Ureter (tissue), 1 donor: Measurements from ENCODE around the gene FNDC3B. TPM values are rescaled to one million over a fixed set of nuclear protein-coding genes. Genes with fewer than 3 reads are reported as not detected.

Experiments
- DNase-seq: peaks from one replicate; pipeline ENCODE4 v3.0.0-alpha.2; 2020; ENCODE audit warnings: low spot score
- total RNA-seq: library from RNA; stranded (reverse); gene quantifications from one replicate; pipeline ENCODE4 v1.2.4, GENCODE V29; 2023
- donor health status: DM: yes; HTN: yes; CAD: no.

Gene FNDC3B
- total RNA-seq, 1 donor from 2014 or later = 191 TPM

DNA sequence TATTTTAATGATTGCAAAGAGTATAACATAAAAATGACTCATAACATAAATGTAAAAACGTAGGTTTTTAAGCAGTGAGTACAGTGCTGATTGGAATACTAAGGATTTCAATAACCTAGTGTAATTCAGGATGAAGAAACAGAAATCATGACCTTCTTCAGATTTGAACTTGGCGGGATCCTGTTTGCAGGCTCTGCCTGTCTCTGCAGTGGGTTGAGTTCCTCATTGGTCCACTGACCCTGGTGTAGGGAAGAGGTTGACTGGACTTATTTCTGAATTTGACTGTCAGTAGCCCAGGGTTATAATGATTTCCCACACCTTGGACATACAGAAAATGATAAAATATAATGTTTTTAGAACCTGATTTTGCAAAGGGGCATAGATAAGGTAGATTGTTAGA, 171.7 kb downstream of the FNDC3B start:
- DNase-seq = no peak

DNA sequence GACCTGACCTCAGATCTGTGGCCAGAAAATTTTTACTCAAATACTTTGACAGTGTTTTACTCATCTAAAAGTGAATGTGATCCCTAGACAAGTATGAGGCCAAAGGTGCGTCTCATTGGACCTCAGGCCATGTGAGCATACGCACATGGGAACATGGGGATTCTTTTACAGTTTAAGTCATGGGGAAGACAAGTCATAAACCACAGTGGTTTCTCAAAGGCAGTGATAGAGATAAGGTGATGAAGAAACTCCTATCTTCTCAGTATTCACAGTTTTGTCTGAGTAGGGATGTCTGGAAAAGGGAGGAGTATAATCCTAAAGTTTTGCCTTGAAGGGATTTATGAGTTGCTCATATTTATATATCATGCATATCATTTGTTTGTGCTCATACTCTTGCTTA, 173.8 kb downstream of the FNDC3B start:
- DNase-seq = no peak

DNA sequence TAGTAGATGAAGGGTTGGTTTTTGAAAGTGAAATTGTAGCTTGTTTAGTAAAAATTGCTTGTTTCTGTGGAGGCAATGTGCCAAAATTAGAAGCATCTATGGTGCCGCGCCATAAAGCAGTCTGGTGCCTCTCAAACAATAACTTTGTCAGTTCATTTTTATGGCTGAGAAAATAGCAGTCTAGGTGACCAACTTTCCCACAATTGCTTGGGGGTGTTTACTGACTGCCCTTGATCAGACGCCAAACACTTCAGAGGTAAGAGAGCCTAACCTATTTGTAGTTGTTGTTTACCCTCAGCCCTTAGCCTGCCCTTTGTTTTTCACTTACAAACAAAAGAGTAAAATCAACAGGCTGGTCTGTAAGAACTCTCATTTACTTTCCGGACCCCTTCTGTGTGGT, 174.5 kb downstream of the FNDC3B start:
- no peak for DNase-seq

DNA sequence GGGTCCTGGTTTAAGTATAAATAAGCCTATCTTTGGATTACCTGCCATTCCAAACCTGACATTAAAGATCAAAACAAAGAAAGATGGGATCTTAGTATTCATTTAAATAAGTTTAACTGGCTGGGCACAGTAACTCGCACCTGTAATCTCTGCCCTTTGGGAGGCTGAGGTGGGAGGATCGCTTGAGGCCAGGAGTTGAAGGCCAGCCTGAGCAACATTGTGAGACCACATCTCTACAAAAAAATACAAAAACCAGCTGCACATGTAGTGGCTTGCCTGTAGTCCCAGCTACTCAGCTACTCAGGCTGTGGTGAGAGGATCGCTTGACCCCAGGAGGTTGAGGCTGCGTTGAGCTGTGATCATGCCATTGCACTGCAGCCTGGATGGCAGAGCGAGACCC, 176.9 kb downstream of the FNDC3B start:
- no peak for DNase-seq

DNA sequence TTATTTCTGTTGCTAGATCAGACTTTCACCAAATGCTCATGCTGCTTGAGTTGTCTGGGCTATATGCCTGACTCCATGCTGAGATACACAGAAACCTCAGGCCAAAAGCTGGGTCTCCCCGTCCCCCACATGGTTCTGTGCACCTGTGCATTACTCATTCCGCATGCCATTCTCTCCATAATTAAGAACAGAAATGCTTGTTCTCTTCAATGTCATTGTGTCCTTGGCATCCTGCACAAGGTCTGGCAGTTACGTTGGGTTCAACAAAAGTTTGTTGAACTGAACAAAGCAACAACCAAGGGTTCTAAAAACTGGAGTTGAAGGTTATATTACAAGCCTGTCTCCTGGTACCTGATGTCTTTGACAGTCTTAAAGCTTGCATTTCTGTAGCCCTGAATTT, 177.5 kb downstream of the FNDC3B start:
- no peak for DNase-seq

DNA sequence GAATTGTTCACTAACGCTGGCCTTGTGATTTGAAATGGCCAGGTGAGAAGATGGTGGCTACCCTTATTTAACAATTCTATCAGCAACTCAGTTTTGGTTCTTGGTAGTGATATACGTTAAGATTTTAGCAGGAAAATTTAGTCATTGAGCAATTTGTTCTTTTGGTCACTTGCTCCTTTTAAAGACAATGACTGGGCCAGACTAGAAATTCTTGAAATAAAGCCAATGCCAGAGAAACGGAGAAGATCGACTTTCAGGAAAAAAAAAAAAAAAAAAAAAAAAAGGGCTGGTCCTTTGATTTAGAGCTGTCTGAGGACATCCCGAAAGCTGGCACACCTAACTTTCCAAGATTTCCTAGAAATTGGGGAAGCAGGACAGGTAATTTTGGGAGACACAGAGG, 178.5 kb downstream of the FNDC3B start:
- no peak for DNase-seq

DNA sequence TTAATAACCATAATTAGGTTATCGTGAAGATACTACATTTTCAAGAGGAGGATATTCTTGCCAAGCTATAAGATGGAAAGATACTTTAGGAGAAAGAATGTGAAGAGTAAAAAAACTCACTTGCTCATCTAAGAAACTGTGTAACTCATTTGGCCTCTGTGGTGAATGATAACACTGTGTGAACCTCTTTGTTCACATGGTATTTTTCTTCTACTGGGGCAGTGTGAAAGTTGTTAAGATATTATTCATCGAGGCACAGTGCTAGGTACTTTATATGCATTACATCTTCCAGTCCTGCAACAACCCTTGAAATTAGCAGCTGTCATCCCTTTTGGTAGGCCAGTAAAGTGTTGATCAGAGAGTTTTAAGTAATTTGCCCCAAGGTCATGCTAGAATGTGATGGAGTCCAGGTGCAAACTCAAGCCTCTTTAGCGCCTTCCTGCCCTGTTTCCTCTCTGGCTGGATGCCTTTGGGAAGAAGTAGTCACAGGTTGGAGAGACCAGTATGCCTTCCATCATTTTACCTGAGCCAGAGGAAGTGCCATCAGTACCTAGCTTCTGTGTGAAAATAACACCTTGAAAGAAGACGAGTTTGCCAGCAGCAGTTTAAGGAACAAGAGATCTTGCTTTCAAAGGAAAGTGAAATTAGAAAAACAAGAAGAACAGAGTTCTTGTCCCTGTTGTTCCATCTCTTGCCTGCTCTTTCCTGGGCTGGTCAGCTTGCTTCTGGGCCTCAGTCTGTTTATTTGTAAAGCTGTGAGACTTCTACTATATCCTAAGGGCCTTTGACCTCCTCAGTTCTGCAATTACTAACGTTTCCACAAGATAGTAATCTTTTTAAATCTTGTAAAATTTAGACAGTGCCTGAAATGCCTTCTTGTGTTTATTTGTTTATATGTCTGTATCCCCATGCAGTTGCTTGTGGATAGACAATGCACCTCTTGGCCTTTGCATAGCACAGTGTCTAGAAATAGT, 179.3 kb downstream of the FNDC3B start:
- DNase-seq = no peak

DNA sequence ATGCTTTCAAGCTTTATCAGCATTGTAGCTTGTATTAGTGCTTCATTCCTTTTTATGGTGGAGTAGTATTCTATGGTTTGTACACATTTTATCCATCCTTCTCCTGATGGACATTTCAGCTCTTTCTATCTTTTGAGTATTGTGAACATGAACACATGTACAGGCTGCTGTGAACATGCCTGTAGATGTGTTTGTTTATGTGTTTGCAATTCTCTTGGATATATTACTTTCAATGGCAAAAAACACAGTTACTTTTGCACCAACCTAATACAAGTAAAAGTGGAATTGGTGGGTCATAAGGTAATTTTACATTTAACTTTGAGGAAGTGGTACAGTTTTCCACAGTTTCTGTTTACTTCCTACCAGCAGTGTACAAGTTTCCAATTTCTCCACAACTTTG, 180.4 kb downstream of the FNDC3B start:
- no peak for DNase-seq

DNA sequence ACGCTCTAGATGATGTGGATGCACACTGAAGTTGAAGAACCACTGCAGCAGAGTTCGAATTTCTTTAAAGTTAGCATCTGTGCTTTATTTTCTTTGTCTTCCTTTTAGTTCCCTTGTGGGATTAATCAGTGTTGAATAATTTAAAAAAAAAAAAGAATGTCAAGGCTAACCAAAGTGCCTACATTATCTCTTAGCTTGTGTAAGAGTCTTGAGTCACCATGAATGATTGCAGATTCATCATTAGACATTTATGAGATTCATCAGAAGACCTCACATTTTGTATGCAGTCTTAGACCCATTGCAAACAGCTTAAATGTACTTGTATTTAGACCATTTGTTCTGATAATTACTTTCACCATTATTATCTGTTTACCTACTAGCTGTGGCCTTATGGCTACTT, 182.2 kb downstream of the FNDC3B start:
- DNase-seq = no peak

DNA sequence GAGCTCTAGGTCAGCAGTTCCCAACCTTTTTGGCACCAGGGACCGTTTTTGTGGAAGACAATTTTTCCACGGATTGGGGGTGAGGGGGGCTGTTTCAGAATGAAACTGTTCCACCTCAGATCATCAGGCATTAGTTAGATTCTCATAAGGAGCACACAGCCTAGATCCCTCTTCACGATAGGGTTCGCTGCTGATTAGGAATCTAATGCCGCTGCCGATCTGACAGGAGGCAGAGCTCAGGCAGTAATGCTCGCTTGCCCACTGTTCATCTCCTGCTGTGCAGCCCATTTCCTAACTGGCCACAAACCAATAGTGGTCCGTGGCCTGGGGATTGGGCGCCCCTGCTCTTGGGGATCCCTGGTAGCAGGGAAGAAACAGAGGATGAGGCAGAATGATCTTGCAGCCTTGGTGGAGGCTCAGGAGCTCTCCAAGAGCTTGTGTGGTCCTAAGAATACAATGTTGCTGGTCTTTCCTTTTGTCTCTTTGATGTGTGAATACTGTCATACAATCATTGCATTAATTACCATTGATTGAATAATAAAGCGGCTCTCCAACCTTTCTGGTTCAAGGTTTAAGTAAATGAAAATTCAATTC, 183.2 kb downstream of the FNDC3B start:
- no peak for DNase-seq

DNA sequence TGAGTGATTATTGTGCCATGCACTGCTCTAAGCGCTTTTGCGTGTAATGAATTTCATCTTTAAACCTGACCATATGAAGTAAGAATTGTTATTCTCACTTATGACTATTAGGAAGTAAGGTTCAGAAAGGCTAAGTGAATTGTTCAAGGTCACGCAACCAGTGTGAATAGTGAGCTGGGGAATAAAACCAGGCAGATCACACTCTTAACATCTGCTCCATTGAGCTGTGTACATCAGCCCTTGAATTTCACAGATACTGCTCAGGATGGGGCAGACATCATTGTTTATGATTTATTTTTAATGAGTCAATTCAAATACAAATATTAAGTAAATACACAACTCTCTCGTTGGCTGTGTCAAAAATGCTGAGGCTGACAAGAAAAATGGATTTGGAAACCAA, 184.5 kb downstream of the FNDC3B start:
- no peak for DNase-seq

DNA sequence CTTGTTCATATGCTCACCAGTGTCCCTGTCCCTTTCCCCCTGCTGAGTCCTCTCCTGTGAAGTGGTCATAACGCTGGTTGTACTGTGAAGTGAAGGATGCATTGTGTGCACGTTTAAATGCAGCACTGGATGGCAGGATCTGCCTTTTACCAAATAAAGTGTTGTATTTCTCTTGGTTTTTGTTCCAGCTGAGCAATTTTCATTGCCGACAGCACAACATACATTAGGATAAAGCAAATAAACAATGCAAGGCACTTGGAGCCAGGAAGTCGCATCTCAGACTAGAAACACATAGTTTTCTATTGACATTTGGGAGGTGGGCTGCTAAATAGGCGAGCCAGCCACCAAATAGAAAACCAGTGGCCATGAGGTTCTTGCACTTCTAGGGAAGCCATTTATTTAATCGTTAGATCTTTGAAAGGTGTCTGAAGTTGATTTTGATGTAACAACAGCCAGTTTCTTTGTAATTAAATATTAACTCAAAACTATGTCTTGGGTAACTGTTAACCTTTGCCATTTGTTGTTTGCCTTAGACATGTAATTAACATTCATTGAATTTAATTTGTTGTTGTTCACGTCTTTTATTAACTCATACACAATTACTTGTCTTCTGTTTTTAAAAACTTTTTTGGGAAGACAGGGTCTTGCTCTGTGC, 185.3 kb downstream of the FNDC3B start:
- no peak for DNase-seq

DNA sequence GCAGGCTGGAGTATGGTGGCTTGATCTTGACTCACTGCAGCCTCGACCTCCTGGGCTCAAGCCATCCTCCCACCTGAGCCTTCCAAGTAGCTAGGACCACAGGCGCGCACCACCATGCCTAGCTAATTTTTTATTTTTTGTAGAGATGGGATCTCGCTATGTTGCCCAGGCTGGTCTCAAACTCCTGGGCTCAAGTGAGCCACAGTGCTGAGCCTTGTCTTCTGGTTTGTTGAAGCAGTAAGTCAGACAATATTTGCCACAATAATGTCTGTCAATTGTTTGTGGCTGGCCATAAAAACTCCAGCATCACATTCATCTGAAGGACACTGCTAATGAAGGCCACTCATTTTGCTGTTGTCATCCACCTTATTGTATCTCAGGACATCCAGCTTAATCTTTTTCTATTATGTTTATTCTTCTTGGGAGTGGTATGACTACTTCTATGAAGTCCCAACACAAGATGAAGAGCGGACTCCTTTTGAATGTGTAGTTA, 185.9 kb downstream of the FNDC3B start:
- DNase-seq = no peak

DNA sequence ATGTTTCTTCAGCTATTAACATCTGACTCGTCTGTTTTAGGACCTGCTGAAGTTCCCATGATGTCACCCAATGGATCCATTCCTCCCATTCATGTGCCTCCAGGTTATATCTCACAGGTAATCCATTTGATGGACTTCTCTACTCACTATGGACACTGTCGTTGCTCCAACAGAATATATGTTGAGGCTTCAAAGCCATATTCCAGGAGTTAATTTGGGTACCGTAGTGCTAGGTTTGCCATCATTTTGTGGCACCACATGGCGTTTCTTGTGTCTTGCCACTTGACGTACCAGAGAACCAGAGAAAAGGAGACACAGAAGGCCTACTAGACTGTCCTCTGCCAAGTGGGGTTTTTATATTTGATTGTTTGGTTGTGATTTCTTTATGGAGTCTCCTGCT, 187.5 kb downstream of the FNDC3B start:
- DNase-seq = no peak

DNA sequence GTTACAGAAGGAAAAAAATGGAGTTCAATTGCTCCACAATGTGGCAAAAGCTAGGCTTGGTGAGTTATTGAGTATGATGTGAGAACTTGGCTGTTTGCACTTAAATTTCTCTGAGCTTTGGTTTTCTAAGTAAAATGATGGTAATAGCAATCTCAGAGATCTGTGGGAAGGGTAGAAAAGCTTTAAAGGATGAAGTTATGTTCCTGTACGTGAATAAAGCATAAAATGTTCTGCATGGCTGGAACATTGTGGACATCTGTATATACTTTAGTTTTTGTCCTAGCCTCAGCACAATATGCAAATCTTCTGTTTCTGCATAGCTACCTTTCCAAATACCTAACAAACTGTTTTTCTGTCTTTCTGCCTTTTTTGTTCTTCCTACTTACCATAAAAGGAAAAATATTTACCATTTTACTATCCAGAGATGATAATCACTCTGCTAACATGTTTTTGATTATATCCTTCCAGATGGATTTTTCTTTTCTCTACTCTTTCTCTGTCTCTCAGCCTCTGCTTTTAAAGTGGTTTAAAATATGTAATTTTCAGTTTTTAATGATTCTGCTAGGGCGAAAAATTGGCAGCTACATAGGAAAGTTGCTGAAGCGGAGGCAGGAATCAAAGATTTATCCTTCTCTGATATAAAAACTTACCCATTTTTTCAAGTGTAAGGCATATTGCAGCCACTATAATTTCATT, 188.1 kb downstream of the FNDC3B start:
- no peak for DNase-seq

DNA sequence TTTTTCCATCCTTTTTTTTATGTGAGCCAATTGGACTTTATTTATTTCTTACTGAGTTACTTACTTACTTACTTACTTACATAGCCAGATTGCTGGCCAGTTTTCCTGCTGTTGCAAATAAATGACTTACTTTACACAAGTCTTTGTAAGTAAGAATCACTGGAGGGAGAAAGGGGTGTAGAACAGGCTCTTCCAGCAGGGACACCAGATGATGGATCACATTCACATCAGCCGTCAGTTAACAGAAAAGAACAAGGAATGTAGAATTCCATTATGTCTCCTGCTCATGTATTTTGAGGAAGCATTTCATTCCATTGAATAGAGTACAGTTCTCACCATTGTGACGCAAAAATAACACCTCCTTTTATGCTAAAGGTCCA, 188.6 kb downstream of the FNDC3B start:
- no peak for DNase-seq

DNA sequence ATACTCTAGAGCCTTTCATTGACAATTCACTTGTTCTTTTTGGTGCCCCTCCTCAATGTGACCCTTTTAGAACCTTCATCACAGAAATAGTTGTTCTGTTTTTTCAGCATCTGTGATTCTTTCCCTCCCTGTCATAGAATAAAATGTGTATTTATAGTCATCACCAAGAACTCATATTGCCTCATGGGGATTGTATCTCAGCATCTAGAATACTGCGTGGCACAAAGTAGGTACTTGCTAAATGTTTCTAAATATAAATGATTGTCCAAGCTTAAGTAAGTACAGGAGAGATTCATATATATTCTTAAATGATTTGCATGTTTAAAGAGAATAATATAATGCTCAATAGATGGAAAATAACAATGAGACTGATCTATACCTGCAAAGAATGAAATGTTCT, 190.1 kb downstream of the FNDC3B start:
- DNase-seq = no peak

DNA sequence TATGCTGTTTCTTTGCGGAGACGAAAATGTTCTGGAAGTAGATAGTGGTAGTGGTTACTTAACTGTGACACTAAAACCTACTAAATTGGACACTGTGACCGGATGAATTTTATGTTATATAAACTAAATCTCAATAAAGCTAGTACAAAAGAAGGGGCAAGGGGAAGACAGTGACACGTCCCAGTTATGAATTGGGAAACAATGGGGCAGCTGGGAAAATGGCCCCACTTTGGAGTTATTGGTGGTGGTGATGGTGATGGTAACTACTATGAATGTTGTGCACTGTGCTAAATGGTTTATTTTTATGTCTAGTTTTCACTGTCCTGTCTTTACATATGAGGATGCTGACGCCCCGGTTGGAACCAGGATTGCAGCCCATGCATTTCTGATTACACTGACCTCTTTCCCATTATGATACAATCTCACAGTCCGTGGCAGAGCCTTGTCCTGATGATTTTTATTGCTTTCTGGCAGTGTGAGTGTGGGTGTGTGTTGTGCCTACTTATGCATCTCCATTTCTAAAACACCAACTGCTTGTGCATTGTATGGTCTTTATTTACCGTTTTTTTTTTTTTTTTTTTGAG, 192.0 kb downstream of the FNDC3B start:
- no peak for DNase-seq

DNA sequence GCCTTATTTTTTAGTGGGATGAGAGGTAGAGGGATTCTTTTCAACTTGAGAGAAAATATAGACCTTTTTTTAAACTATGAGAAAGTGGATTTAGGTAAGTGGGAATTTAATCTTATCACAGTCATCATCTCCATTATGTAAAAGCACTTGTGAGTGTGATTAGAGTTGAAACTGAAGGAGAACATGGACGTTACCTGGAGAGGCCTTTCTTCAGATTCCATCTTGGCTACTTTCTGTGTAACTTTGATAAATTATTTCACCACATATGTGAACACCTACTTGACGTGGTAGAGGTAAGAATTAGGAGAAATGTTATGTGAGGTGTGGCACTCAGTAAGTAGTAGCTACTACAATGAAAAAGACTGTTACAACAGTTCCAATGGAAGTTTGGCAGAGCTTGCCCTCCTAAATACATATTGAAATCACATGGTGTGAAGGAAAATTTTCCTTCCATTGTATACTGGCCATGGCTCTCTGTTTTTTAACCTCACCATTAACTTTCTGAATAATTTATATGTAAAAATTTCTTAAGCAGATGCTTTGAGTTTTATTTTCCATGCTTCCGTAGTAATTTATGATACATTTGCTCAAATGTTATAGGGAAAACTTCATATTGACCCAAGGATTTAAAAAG, 193.3 kb downstream of the FNDC3B start:
- no peak for DNase-seq

DNA sequence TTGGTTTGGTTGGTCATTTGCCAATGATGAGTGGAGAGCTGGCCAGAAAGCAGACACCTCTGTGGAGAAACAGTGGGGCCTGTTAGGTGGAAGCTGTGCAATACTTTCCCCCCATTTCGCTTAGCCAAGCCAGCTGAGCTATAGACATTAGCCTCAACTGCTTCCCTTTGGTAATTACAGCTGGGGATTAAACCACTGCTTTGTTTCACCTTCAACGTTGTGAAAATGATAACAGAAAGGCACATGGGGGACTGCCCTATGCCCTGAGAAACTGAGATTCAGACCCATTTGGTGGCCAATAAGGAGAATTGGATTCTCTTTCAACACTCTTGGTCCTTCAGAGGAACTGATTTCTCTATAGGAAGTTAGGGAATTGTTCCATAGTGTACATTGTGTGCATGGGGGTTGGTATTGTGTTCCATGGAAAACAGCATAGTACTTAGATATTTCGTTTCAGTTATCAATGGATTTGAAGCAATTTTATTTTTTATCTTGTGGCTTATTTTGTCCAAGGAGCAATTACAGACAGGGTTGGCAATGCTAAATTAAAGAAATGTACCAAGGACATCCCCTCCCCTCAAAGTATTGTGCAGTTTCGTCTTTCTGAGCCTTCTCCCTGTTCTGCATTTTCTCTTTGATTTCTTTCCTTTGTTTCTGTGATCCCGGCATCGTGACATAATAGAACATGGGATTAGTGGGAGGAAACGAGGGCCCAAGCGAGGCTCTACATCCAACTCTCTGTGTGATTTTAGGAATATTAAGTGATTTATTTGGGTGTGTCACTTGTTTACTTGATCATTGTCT, 194.3 kb downstream of the FNDC3B start:
- DNase-seq = no peak
